GM21619 (cell line): ENCODE measurements around the gene SLC25A21.
"Not testable (repeated sequence)": the region's sequence is repeated elsewhere in the genome, so short reads cannot be mapped to it uniquely, and the experiment has no call there.

Experiments used
- ATAC-seq: cut with Tn5 transposase; IDR thresholded peaks from one replicate; pipeline ENCODE4 v1.9.1; 2021; ENCODE audit not compliant: unreplicated experiment

Gene SLC25A21

DNA sequence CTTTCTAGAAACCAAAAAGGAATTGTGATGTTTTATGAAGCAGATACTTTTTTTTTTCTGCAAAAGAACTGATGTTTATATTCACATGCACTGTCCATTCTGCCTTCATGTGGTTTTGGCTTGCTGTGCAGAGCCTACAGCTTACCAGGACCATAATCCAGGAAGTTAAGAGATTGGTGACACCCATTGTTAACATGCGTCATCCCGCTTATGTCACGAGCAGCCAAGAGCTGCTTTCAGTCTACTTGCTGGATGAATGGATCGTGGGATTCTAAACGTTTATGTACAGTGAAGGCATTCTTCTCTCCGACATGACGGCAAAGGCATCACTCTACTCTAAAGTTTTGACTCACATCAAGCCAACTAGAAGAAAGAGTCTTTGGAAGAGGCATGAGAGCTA lies 434.1 kb downstream of the SLC25A21 start:
- no peak for ATAC-seq

DNA sequence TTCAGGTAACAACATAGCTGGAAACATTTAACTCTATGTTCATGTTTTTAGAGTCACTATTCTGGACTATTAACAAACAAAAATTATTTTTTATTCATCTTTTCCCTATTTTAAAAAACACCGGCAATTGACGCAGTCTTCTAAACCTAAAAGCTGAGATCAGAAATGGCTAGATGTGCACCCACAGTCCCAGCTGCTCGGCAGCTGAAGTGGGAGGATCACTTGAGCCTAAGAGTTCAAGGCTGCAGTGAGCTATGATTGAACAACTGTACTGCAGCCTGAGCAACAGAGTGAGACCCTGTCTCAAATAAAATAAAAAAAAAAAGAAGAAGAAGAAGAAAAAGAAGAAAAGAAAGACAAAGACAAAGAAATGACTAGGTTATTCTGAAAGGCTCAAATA lies 446.3 kb downstream of the SLC25A21 start:
- no peak for ATAC-seq

DNA sequence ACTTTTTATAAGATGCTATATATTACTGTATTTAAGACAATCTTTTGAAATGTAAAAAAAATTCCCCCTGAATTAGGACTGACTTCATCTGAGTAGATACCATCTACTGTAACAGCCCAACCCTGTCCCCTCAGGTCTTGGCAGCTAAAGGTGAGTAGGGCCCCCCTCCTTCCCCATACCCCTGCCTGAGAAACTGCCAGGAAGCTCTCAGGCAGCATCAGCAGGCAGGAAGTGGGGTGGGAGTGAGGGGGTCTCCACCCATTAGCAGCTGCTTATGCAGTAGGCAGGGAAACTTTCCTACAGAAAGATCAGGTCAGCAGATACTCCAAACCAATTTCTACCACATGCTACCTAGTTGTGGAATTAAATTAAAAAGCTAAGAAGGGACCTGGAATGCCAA lies 448.2 kb downstream of the SLC25A21 start:
- ATAC-seq: no peak

DNA sequence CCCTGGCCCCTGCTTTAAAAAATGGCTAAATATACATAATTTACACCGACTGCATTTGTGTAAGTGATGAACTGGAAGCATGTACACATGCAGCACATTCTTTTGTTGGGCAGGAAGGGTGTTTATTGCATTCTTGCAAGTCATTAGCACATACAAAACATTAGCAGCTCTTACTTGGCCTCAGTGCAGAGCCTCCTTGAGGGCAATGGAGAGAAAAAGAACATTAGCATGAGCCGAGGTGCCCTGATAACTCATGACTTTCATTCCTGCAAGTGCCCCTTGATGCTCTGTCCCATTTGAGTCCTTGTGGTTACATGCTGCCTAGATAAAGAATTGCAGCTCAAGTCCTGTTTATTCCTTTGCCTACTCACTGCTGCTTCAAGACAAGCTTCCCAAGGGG lies 448.9 kb downstream of the SLC25A21 start:
- ATAC-seq: no peak

DNA sequence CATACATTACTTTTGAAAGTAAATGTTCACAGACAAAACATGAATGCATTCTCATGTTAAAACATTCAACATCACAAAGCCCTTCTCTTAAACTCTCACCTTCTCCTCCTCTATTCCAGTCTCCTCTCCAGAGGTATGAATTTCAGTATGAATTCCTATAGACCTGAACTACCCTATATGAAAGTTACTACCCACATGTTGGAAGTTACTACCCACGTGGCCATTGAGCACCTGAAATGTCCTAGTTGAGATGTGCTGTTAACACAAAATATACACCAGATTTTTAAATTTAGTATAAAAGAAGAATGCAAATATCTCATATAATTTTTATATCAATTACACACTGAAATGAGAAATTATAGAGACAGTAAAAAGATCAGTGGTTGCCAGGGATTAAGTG lies 450.5 kb downstream of the SLC25A21 start:
- no peak for ATAC-seq

DNA sequence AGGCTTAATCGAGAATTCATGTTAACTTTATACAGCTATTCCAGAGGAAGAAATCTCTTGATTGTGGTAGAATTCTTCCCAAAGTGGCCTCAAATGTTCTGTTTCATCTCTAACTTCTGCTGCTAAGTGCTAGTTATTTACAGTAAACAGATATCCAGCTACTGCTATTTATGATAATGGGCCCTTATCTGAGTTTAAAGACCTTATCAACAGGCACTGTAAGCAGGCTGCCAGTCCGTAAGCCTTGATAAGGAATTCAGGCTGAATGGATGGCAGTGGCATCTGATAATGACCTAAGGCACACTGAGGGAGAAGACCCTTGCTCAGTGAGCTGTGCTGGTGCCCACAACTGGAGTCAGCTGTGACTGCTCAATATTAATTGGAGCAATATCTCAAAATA lies 451.7 kb downstream of the SLC25A21 start:
- no peak for ATAC-seq

DNA sequence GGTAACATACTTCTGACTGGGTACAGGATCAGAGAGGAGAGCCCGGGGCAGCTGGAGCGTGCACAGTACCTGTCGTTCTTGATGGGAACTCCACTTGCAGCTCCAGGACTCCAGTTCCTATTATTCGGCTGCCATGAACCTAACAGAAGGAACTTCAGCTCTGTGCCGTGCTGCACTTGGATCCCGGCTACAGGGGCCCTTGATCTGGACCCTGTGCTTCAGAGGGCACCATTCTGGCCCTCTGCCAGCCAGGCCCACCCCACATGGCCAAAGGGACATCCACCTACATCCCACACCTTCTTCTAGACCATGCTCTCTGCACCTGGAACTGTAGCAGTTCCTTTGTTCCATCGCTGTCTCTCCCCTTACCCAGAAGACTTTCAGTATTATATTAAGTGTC lies 452.6 kb downstream of the SLC25A21 start:
- no peak for ATAC-seq

DNA sequence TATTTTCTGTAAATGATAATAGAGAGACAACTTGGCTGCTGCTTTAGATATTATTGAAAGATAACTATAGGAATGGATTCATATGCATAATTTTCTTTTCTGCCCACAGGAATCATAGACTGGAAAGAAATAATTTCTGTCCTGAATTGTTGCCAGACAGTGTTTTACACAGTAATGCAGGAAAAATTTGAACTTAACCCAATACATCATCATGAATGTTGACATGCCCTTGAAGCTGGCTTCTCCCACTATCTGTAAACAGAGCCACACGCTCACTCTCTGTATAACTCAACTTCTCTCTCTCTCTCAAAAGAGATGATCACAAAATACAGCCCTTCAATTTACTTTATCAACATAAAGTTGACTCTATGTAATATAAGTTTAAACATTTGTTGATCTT lies 454.2 kb downstream of the SLC25A21 start:
- ATAC-seq: no peak

DNA sequence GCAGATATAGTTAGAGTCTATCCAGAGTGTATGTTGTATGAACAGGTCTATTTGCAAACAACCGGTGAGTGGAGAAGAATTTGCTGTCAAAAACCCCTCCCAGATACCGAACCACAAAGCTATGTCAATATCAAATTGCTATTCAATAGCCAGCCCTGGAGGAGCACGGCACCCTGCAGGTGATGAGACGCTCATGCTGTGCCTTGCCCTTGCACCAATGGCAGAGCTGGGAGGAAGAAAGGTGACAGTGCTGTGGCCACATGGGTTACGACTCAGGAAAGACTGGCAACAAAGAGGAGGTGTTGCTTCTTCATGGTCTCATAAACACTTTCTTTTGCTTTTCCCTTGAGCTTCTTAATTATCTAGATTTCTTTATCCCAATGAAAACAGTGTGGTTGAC lies 455.0 kb downstream of the SLC25A21 start:
- ATAC-seq: no peak

DNA sequence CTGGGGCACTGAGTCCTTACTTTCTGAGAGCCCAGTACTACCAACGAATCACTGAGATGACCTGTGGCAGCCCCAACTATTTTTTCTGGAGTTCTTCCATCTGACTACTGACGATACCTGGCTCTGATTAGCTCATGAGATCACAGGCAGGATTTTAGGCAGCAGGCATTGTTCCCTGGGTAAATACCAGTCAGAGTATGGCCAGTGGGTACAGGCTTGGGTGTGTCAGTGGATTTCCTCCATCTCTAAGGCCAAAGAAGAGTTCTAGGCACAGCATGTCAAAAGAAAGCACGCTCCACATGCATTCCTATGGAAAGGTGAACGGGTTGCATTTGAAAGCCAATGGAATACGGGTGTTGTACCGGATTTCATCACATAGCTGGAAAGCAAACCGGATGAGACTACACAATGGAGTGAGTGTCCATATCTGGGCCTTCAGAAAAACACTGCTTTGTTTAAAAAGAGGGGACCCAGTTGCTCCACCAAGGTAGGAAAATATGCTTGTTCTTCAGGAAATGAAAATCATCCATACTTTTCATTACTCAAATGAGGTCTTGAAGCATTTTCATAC lies 455.7 kb downstream of the SLC25A21 start:
- ATAC-seq: no peak

DNA sequence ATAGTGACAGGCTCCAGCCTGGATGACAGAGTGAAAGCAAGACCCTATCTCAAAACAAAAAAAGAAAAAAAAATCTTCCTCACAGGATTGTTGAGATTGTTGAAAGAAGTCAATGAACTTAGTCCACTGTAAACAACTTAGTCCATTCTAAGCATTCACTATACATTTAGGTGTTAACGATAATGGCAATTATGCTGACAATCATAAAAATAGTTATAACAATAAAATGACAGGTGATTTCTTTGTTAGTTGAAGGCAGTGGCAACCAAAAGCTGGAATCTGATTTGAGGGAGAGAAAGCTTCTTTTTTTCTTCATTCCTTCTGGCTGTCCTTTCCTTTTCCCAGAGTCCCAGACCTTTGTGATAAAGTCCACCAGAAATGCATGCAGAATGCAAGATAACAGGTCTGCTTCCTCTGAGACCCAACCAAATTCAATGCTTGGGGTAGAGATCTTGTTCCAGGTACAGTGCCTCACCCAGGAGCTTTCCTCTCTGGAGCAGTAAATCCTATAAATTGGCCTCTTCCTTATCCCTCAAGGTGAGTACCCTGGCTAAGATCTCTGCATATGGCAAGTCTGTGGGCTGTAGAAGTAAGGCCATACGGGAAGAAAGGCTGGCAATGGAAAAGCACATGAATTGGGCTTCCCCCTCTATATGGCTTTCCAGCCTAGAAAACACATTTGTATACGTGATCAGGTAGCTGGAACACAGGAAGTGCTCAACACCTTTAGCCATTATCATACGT lies 458.3 kb downstream of the SLC25A21 start:
- no peak for ATAC-seq

DNA sequence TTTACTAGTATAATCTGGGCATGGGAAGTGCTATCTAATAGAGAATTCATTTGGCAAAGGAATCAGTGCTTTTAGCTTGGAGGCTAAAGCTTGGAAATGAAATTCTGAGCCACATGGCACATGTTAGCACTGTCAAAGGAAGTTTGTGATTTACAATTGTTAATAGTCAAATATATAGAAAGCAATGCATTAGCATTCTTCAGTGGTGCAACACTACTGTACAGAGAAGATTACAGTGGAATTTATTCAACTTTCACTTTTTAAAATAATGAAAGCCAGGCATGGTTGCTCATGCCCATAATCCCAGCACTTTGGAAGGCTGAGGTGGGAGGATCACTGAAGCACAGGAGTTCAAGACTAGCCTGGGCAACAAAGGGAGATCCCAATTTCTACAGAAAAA lies 464.8 kb downstream of the SLC25A21 start:
- ATAC-seq: no peak

DNA sequence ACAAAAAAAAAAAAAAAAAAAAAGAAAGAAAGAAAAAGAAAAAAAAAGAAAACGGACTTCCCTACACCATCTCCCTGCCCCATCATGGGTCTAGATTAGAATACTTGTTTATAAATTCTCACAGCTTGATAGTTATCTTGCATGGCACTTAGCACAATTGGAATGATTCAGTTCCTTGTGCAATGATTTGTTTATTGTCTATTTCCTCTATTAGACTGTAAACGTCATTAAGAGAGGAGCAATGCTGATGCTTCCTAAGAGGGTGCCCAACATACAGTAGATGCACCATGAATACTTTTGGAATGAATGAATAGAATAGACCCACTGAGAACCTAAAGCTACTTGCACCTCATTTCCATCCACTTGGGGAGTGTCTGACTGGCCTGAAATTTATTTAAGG lies 469.9 kb downstream of the SLC25A21 start:
- no peak for ATAC-seq

DNA sequence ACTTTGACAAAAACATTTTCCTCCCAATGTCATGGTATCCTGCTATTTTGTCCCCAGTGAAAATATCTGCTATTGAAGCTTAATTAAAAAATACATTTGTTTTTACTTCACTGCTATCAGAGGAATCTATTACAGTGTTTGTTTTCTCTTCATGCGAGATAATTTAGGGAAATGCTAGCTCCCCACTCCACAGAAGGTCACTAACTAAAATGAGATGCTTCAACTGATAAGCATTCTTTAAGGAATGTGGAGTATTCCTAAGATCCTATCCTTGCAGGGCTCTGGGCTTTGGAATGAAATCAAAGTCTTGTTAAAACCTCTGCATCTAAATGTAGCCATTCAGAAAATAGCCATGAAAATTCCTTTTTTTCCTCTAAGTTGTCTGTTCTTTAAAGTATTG lies 471.3 kb downstream of the SLC25A21 start:
- no peak for ATAC-seq

DNA sequence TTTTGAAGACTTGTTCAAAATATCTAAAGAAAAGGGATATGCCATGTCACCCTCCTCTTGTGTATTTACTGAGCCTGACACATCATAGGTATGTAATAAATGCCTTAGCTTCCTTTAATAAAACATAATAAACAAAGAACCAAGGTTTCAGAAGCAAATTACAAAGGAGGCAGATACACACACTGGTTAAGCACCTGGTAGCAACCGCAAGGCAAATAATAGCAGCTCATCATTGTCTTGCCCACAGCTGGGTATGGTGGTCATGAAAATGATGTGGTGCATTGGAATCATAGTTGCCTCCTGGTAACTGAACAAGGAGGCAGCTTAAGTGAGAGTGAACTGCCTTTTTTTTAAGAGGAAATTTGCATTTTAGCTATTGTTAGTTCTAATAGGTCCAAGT lies 471.8 kb downstream of the SLC25A21 start:
- ATAC-seq: no peak

DNA sequence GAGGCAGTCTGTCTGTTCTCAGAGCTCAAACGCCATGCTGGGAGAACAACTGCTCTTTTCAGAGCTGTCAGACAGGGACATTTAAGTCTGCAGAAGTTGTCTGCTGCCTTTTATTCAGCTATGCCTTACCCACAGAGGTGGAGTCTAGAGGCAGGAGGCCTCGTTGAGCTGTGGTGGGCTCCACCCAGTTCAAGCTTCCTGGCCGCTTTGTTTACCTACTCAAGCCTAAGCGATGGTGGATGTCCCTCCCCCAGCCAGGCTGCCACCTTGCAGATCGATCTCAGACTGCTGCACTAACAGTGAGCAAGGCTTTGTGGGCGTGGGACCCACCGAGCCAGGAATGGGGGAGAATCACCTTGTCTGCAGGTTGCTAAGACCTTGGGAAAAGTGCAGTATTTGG lies 473.0 kb downstream of the SLC25A21 start:
- not testable (repeated sequence) for ATAC-seq

DNA sequence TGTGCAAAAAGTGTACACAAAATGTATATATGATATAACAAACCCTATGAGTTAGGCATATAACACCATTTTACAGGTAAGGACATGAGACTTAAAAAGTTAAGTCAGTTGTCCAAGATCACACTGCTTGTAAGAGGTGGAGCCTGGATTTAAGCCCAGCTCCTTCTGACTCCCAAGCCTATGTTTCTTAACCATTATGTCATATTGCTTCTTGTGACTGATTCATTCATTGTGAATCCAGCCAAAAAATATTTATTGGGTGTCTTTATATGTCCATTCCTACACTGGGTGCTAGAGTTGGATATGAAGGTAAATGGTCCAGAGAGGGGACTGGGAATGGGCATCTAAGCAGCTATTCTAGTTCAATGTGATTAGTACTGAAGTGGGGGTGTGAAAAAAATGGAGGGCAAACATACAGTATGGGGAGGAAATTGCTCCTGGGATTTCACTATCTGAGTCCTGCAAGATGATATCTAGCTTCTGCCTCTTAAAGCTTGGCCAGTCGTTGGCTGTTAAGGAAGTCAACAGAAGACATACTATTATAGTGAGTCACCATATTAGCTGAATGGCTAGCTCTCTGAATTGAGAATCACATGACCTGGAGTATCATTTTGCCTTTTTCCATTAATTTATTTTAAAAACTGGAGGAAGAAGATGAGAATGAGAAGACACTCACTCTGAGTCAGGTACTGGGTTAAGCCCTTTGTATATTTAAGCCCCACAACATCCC lies 481.9 kb downstream of the SLC25A21 start:
- ATAC-seq: no peak

DNA sequence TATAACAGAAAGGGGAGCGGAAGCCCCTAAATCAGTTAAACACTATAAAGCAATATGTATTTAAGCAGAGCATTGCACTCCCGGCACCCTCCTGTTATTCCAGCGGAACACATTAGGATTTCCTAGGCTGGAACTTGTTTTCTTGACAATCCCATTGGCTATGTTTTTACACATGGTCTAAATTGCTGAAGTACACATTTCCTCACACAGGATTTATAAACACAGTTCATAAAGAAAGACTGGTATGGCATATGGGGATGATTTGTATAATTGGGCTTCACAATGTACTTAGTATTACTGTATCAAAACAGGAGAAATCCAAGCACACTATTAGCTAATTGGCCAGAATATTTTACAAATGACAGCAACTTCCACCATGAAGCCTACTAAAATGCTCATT lies 487.5 kb downstream of the SLC25A21 start:
- no peak for ATAC-seq

DNA sequence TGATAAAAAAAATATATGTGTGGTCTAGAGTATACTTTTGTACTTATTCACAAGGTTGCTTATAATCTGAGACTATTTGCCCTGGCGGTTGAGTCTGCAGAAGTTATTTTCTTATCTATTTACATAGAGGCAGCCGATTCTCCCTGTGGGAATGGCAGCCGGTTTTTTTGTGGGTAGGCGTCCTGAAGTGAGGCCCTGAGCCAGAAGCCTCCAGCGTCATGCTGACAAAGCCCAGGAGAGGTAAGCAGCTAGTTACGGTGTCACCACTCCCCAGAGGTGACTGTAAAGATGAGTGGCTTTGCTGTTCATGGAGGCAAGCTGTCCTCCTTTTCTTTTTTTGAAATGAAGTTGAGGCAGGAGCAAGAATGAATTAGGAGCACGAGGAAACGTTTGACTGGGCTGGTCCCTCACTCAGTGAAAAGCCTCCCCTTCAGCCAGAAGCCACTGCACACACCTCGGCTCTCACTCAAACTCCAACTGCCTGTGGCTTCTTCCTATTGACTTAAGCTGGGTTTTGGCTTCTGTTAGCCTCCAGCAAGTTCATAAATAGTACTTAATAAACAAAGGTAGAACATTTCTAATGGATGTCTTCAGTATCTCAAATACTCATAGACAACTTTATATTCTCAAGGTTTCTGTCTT lies 489.2 kb downstream of the SLC25A21 start:
- no peak for ATAC-seq

DNA sequence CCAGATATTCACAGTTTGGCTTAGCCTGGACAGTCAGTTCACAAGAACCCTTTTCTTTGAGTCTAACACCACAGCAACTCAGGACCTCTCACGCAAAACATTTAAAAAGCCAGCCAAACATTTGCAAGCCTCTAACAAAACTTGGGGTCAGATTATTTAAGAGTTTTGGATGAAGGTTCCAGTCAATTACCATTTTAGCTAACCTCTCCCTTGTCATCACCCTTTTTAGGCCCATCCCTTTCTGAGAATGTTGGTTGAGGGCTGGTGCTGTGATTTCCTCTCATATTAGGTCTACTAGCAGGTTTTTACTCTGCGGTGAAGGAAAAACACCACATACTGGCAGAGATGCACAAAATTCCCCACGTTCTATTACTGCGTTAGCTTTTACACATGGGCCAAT lies 490.1 kb downstream of the SLC25A21 start:
- ATAC-seq: no peak

DNA sequence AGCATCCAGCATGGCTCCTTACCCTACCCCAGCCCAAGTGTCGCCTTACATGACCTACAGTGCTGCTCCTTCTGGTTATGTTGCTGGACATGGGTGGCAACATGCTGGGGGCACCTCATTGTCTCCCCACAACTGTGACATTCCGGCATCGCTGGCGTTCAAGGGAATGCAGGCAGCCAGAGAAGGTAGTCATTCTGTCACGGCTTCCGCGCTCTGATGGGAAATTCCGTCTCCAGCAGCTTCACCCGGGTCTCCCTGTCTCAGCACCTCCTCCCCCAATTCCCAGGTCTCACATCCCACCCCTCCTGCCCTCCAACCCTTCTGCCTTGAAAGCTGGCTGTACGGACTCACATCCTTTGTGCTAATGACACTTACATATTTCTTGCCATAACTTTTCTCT lies 496.2 kb downstream of the SLC25A21 start:
- no peak for ATAC-seq

DNA sequence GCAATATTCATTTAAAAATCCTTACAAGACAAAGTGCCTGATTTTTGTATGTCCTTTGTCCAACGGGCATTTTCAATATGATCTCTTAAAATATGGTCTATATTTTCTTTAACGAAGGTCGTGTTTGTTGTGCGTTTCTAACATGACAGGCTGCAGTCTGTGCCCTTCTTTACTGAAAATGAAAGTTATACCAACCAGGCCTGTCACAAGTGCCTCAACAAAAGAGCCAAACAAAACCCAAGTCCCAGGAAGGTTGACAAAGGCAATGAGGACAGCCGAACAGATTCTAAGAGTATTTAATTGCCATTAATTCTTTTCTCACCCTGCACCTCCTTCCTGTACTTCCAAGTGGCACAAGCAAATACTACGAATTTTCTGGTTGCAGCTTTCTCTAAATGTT lies 496.8 kb downstream of the SLC25A21 start:
- no peak for ATAC-seq
